SW 1271 (cell line): ENCODE results near the gene ALDH1A1.

ENCODE experiments used
- DNase-seq, 2 experiments: peaks; one replicate each; lab custom pipeline; 2025; lab: John Stamatoyannopoulos, UW

ALDH1A1 gene

GRCh38 chr9:72979405-72980100 lies 26.7 kb upstream of the ALDH1A1 start:
- DNase-seq = no peak

- no peak for DNase-seq
Observed at GRCh38 chr9:72978744-72979143, 25.9 kb upstream of the ALDH1A1 start.

GRCh38 chr9:72977670-72978069 lies 24.8 kb upstream of the ALDH1A1 start:
- DNase-seq = no peak

GRCh38 chr9:72974501-72974900 lies 21.6 kb upstream of the ALDH1A1 start:
- no peak for DNase-seq

GRCh38 chr9:72972636-72973035 lies 19.8 kb upstream of the ALDH1A1 start:
- no peak for DNase-seq

- DNase-seq = no peak
Observed at GRCh38 chr9:72971411-72971810, 18.6 kb upstream of the ALDH1A1 start.

GRCh38 chr9:72960446-72960845 lies 7.6 kb upstream of the ALDH1A1 start:
- no peak for DNase-seq

- DNase-seq = no peak
Observed at GRCh38 chr9:72958485-72959281, 5.8 kb upstream of the ALDH1A1 start.

- no peak for DNase-seq
Observed at GRCh38 chr9:72955571-72955970, 2.7 kb upstream of the ALDH1A1 start.

- no peak for DNase-seq
Observed at GRCh38 chr9:72955126-72955455, 2.2 kb upstream of the ALDH1A1 start.

- no peak for DNase-seq
Observed at GRCh38 chr9:72954431-72955125, 1.7 kb upstream of the ALDH1A1 start.

- no peak for DNase-seq
Observed at GRCh38 chr9:72952381-72952690, 517 bp downstream of the ALDH1A1 start.

GRCh38 chr9:72951520-72952380 lies 1.1 kb downstream of the ALDH1A1 start:
- DNase-seq = no peak

GRCh38 chr9:72950875-72951442 lies 1.9 kb downstream of the ALDH1A1 start:
- DNase-seq = no peak

- no peak for DNase-seq
Observed at GRCh38 chr9:72949918-72950325, 2.9 kb downstream of the ALDH1A1 start.

- DNase-seq = no peak
Observed at GRCh38 chr9:72949244-72949582, 3.6 kb downstream of the ALDH1A1 start.

- no peak for DNase-seq
Observed at GRCh38 chr9:72948575-72949243, 4.1 kb downstream of the ALDH1A1 start.

GRCh38 chr9:72947984-72948465 lies 4.8 kb downstream of the ALDH1A1 start:
- DNase-seq = no peak

- no peak for DNase-seq
Observed at GRCh38 chr9:72946821-72947220, 6.0 kb downstream of the ALDH1A1 start.

- no peak for DNase-seq
Observed at GRCh38 chr9:72946318-72946717, 6.5 kb downstream of the ALDH1A1 start.

- DNase-seq = no peak
Observed at GRCh38 chr9:72945391-72945790, 7.5 kb downstream of the ALDH1A1 start.
